GM12878 (cell line): ENCODE data around the gene ANTXR1. TPM values are rescaled to one million over a fixed set of nuclear protein-coding genes. Genes with fewer than 3 reads are reported as not detected.

Experiments
- ATAC-seq: fragments of 200-7000 bp; cut with Tn5 transposase; 3 replicates; pipeline ENCODE4 v1.9.1; 2020; ENCODE audit warnings: mild to moderate bottlenecking, moderate library complexity
- BruUV-seq: library from RNA; stranded (reverse); fragments of 400-500 nt; replicated peaks from 2 replicates; lab custom pipeline; 2021; lab: Mats Ljungman, UMichigan
- CTCF ChIA-PET: fragments of 300-600 bp; sonication (Branson Sonifier 250); formaldehyde crosslinking; extraction: SDS; loops from one replicate; lab custom pipeline; 2021; ENCODE audit warnings: inconsistent platforms; lab: Yijun Ruan, JAX
- POLR2A ChIA-PET: fragments of 350-600 bp; formaldehyde crosslinking; extraction: SDS; loops from one replicate; lab custom pipeline; 2021; ENCODE audit warnings: inconsistent platforms; lab: Charles Lee
- RAD21 ChIA-PET: fragments of 300-600 bp; sonication (Branson Sonifier 250); formaldehyde crosslinking; loops from one replicate; lab custom pipeline; 2023; ENCODE audit warnings: antibody characterized with exemption; ENCODE audit not compliant: unreplicated experiment; lab: Charles Lee
- SMC1A ChIA-PET: fragments of 300-600 bp; sonication (Branson Sonifier 250); formaldehyde crosslinking; loops from one replicate; lab custom pipeline; 2023; ENCODE audit not compliant: unreplicated experiment, uncharacterized antibody; lab: Charles Lee
- DNase-seq: peaks from one replicate; pipeline ENCODE4 v3.0.0-alpha.2; 2011; ENCODE audit warnings: low read depth, low spot score
- FAIRE-seq: peaks from 3 replicates; lab custom pipeline; 2011; peaks lifted over from hg19 to GRCh38; lab: Jason Lieb, UNC
- H2AFZ ChIP-seq: 2 replicates; pipeline ENCODE4 v1.6.0; 2011; ENCODE audit warnings: low read depth, low read length, control low read depth; ENCODE audit not compliant: control insufficient read depth
- H3K27ac ChIP-seq: 2 replicates; pipeline ENCODE4 v1.5.1; 2011; ENCODE audit warnings: control low read depth; ENCODE audit not compliant: control insufficient read depth, insufficient read depth
- H3K27me3 ChIP-seq, 2 experiments: replicated peaks in 1 of 2; 2 replicates each; pipeline versions ENCODE4 v1.6.0 to v1.6.1; 2011; ENCODE audit warnings: low read length in 1 of 2; ENCODE audit not compliant: control insufficient read depth in 2 of 2, insufficient read depth in 2 of 2
- H3K36me3 ChIP-seq, 2 experiments: 2 replicates each; pipeline ENCODE4 v1.5.1; 2011; ENCODE audit warnings: low read length in 1 of 2; ENCODE audit not compliant: control insufficient read depth in 2 of 2, insufficient read depth in 2 of 2
- H3K4me1 ChIP-seq: 2 replicates; pipeline ENCODE4 v1.6.1; 2011; ENCODE audit warnings: mild to moderate bottlenecking, low read length, moderate library complexity, mixed read lengths; ENCODE audit not compliant: control insufficient read depth, insufficient read depth
- H3K4me2 ChIP-seq: 2 replicates; pipeline ENCODE4 v1.6.0; 2011; ENCODE audit warnings: control low read depth; ENCODE audit not compliant: control insufficient read depth, insufficient read depth
- H3K4me3 ChIP-seq: fragments of 200-600 bp; sonication (generic); 2 replicates; pipeline ENCODE4 v1.5.1; 2016
- H3K79me2 ChIP-seq: 2 replicates; pipeline ENCODE4 v1.6.0; 2011; ENCODE audit warnings: low read length; ENCODE audit not compliant: control insufficient read depth, insufficient read depth
- H3K9ac ChIP-seq: 2 replicates; pipeline ENCODE4 v1.8.0; 2011; ENCODE audit warnings: low read length, control low read depth, mixed read lengths; ENCODE audit not compliant: control insufficient read depth, insufficient read depth
- H3K9me3 ChIP-seq: replicated peaks from 3 replicates; pipeline ENCODE4 v1.5.1; 2011; ENCODE audit warnings: mild to moderate bottlenecking, low read length; ENCODE audit not compliant: control insufficient read depth, insufficient read depth
- H4K20me1 ChIP-seq: 2 replicates; pipeline ENCODE4 v1.6.0; 2011; ENCODE audit not compliant: control insufficient read depth, insufficient read depth
- ATF7 ChIP-seq: fragments of 450-650 bp; IDR thresholded peaks from 2 replicates; pipeline ENCODE4 v1.6.1; 2016; ENCODE audit warnings: low read depth, mild to moderate bottlenecking
- CTCF ChIP-seq, 3 experiments: IDR thresholded peaks in 2 of 3; conservative IDR thresholded peaks in 1 of 3; 2 replicates each; pipeline ENCODE4 v1.5.1; 2011; ENCODE audit warnings: low read depth in 3 of 3, low read length in 3 of 3, mild to moderate bottlenecking in 3 of 3, control low read depth in 2 of 3, moderate library complexity in 2 of 3, inconsistent platforms in 1 of 3, mixed read lengths in 1 of 3; ENCODE audit not compliant: control insufficient read depth in 2 of 3, insufficient read depth in 1 of 3; ENCODE audit errors: extremely low read depth in 1 of 3
- MEF2B ChIP-seq: fragments of 450-650 bp; IDR thresholded peaks from 2 replicates; pipeline ENCODE4 v1.6.1; 2018; ENCODE audit warnings: mild to moderate bottlenecking, moderate library complexity; ENCODE audit not compliant: partially characterized antibody, poor library complexity, severe bottlenecking
- PML ChIP-seq: IDR thresholded peaks from 2 replicates; pipeline ENCODE4 v1.6.1; 2012; ENCODE audit warnings: low read length, inconsistent platforms
- RAD21 ChIP-seq: IDR thresholded peaks from 2 replicates; pipeline ENCODE4 v1.6.1; 2011; ENCODE audit warnings: mild to moderate bottlenecking, low read depth, low read length, moderate library complexity; ENCODE audit not compliant: insufficient read depth
- SMAD5 ChIP-seq: IDR thresholded peaks from 2 replicates; pipeline ENCODE4 v1.6.1; 2016; ENCODE audit warnings: antibody characterized with exemption, low read depth
- SPI1 ChIP-seq: IDR thresholded peaks from 2 replicates; pipeline ENCODE4 v1.6.1; 2011; ENCODE audit warnings: low read depth, mild to moderate bottlenecking, low read length, moderate library complexity, borderline replicate concordance; ENCODE audit not compliant: insufficient read depth
- SREBF2 ChIP-seq: IDR thresholded peaks from 2 replicates; pipeline ENCODE4 v1.6.1; 2012; ENCODE audit warnings: mild to moderate bottlenecking, low read length
- TCF12 ChIP-seq: IDR thresholded peaks from 2 replicates; pipeline ENCODE4 v1.6.1; 2011; ENCODE audit warnings: low read depth, mild to moderate bottlenecking, low read length
- ZSCAN29 ChIP-seq: fragments of 450-650 bp; IDR thresholded peaks from 2 replicates; pipeline ENCODE4 v1.6.1; 2017; ENCODE audit warnings: mild to moderate bottlenecking, moderate library complexity
- WGBS: methylation state at CpG from one replicate; pipeline ENCODE4 v1.1.6; 2016; ENCODE audit warnings: low lambda C conversion rate; ENCODE audit not compliant: insufficient replicate concordance, insufficient coverage; ENCODE audit errors: missing lambda C conversion rate; 5-methylcytosine and 5-hydroxymethylcytosine counted together
- in situ Hi-C: fragments of 300-500 bp; cut with MboI; formaldehyde crosslinking; loops from 9 replicates; pipeline ENCODE4 v1.14.3; 2018; ENCODE audit warnings: mixed read lengths
- intact Hi-C: fragments of 100-400 bp; cut with micrococcal nuclease; formaldehyde crosslinking; loops from one replicate; pipeline ENCODE4 v1.14.2; 2022; ENCODE audit not compliant: unreplicated experiment
- polyA plus RNA-seq, 11 experiments: library from polyadenylated mRNA; depleted of rRNA in 4 of 11; unstranded in 6 of 11; stranded (reverse) in 5 of 11; fragments of >200 nt; fragmentation: Nextera tagmentation in 4 of 11; fragmentation: Illumina TruSeq in 1 of 11; extraction: Ambion mirVana in 4 of 11; extraction: Trizol in 1 of 11; gene quantifications; 1 replicate in 1 of 11; 2 replicates in 10 of 11; pipeline versions ENCODE4 v1.2.1 to v1.2.3, GENCODE V29; 2011 to 2016; ENCODE audit warnings: inconsistent platforms in 2 of 11, missing spikeins in 2 of 11, low read depth in 1 of 11
- total RNA-seq, 4 experiments: library from RNA; depleted of rRNA in 3 of 4; stranded (reverse); fragments of >200 nt in 3 of 4; fragmentation: Illumina TruSeq in 1 of 4; extraction: Trizol in 1 of 4; gene quantifications; 2 replicates each; pipeline versions ENCODE4 v1.2.1 to v1.2.3, GENCODE V29; 2013 to 2021
- TF ChIP-seq, protein P1 (sequence below): fragments of 450-650 bp; formaldehyde crosslinking; IDR thresholded peaks from 2 replicates; pipeline ENCODE4 v1.4.0; 2020; ENCODE audit warnings: mild to moderate bottlenecking, moderate library complexity

ANTXR1 gene
- total and polyA plus RNA-seq, 10 of the 15 experiments (the other 5 are each of a cell fraction or from before 2014, with no cell fraction given), result 0.09 to 0.26 TPM; not detected in 8

DNA sequence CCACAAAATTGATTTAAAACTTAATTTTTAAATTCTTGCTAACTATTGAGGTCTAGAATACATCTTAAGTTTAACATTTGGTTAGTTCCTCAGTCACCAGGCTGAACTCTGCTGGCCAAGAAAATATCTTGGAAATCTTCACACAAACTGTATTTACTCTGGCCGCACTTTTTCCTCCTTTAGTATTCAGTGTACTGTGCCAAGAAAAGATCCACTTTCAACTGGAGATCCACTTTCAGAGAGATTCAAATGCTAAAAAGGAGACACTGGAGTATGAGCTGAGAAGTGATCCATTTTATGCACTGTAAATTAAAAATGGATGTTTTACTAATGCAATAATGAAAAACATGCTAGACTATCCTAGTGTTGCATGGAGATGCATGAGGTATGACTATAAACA, 98.1 kb downstream of the ANTXR1 start:
- ChIA-PET CTCF (no interaction called here), RAD21 (no interaction called here), POLR2A (no interaction called here), SMC1A (no interaction called here)
- intact Hi-C loops, result no loop called here
- H2AFZ ChIP-seq, result no peak overlapping the region
- no peak for DNase-seq
- TF ChIP-seq CTCF (IDR thresholded peaks at IDR 0.05 in 2 of 3, conservative IDR thresholded peaks at IDR 0.05 in 1 of 3; ENCODE audit: control insufficient read depth in 2 of 3, extremely low read depth in 1 of 3, insufficient read depth in 1 of 3, low read depth in 3 of 3, low read length in 3 of 3) (no peak), TCF12 (no peak), SMAD5 (no peak), SPI1 (no peak), SREBF2 (no peak), ATF7 (no peak), ZSCAN29 (no peak), RAD21 (no peak), MEF2B (no peak), PML (no peak)
- TF ChIP-seq, protein P1, sequence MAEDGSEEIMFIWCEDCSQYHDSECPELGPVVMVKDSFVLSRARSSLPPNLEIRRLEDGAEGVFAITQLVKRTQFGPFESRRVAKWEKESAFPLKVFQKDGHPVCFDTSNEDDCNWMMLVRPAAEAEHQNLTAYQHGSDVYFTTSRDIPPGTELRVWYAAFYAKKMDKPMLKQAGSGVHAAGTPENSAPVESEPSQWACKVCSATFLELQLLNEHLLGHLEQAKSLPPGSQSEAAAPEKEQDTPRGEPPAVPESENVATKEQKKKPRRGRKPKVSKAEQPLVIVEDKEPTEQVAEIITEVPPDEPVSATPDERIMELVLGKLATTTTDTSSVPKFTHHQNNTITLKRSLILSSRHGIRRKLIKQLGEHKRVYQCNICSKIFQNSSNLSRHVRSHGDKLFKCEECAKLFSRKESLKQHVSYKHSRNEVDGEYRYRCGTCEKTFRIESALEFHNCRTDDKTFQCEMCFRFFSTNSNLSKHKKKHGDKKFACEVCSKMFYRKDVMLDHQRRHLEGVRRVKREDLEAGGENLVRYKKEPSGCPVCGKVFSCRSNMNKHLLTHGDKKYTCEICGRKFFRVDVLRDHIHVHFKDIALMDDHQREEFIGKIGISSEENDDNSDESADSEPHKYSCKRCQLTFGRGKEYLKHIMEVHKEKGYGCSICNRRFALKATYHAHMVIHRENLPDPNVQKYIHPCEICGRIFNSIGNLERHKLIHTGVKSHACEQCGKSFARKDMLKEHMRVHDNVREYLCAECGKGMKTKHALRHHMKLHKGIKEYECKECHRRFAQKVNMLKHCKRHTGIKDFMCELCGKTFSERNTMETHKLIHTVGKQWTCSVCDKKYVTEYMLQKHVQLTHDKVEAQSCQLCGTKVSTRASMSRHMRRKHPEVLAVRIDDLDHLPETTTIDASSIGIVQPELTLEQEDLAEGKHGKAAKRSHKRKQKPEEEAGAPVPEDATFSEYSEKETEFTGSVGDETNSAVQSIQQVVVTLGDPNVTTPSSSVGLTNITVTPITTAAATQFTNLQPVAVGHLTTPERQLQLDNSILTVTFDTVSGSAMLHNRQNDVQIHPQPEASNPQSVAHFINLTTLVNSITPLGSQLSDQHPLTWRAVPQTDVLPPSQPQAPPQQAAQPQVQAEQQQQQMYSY, result no peak
- H3K9ac ChIP-seq, result no peak overlapping the region
- H3K9me3 ChIP-seq, result no peaks in the 10 kb centered on the region
- no TSS peak for BruUV-seq
- no peaks in the 10 kb centered on the region for H3K36me3 ChIP-seq
- no peaks in the 10 kb centered on the region for H4K20me1 ChIP-seq
- no peak overlapping the region for H3K27ac ChIP-seq
- H3K79me2 ChIP-seq, result no peaks in the 10 kb centered on the region
- H3K27me3 ChIP-seq, result peaks cover 2 to 4% of the 10 kb centered on the region in 2 experiments; a peak in 2 of 4 replicates
- H3K4me2 ChIP-seq, result no peak overlapping the region
- WGBS, result 89% methylated on average over 1 of the region's 1 CpG
- ATAC-seq, result no peak
- FAIRE-seq, result no peak
- no peaks in the 10 kb centered on the region for H3K4me1 ChIP-seq
- in situ Hi-C loops, result no loop called here
- no peak overlapping the region for H3K4me3 ChIP-seq
